Type B pancreatic cell (in vitro differentiated cells): ENCODE results near the gene BBX. TPM values are rescaled to one million over a fixed set of nuclear protein-coding genes. Genes with fewer than 3 reads are reported as not detected.

Experiments
- DNase-seq: peaks from one replicate; pipeline ENCODE4 v3.0.0; 2021; ENCODE audit warnings: mixed read lengths; ENCODE audit not compliant: unreplicated experiment; ENCODE audit errors: extremely low spot score
- H3K27ac Mint-ChIP-seq: 2 replicates; pipeline ENCODE4 v1.8.0; 2021; ENCODE audit warnings: mild to moderate bottlenecking, mixed read lengths
- H3K27me3 Mint-ChIP-seq: 2 replicates; pipeline ENCODE4 v1.8.0; 2021; ENCODE audit warnings: mixed read lengths
- H3K36me3 Mint-ChIP-seq: 2 replicates; pipeline ENCODE4 v1.8.0; 2021; ENCODE audit warnings: mixed read lengths
- H3K4me1 Mint-ChIP-seq: one replicate; pipeline ENCODE4 v1.8.0; 2021; ENCODE audit warnings: mixed read lengths; ENCODE audit not compliant: unreplicated experiment
- H3K4me3 Mint-ChIP-seq: 2 replicates; pipeline ENCODE4 v1.8.0; 2021; ENCODE audit warnings: mild to moderate bottlenecking, mixed read lengths
- H3K9me3 Mint-ChIP-seq: 2 replicates; pipeline ENCODE4 v1.8.0; 2021; ENCODE audit warnings: mixed read lengths
- CTCF ChIP-seq: fragments of 200-600 bp; sonication (generic); conservative IDR thresholded peaks from 2 replicates; pipeline ENCODE4 v1.5.0; 2021; ENCODE audit warnings: antibody characterized with exemption, mild to moderate bottlenecking
- total RNA-seq: library from RNA; stranded (reverse); gene quantifications from 2 replicates; pipeline ENCODE4 v1.2.1, GENCODE V29; 2021; ENCODE audit warnings: low replicate concordance

Gene BBX
- total RNA-seq, 1 donor from 2014 or later, result 52.8 TPM

GRCh38 chr3:107632576-107632975 lies 109.8 kb downstream of the BBX start:
- H3K27ac Mint-ChIP-seq, result no peak overlapping the region
- no peaks in the 10 kb centered on the region for H3K9me3 Mint-ChIP-seq
- no peaks in the 10 kb centered on the region for H3K27me3 Mint-ChIP-seq

GRCh38 chr3:107633327-107634098 lies 110.8 kb downstream of the BBX start:
- Mint-ChIP-seq H3K27me3 (no peaks in the 10 kb centered on the region), H3K4me1 (peaks cover 8% of the 10 kb centered on the region), H3K4me3 (no peak overlapping the region), H3K27ac (no peak overlapping the region), H3K9me3 (no peaks in the 10 kb centered on the region), H3K36me3 (no peaks in the 10 kb centered on the region)
- no peak for DNase-seq
- TF ChIP-seq CTCF, result no peak

More at GRCh38 chr3:107632576-107632975, 109.8 kb downstream of the BBX start:
- no peak for DNase-seq
- no peak for TF ChIP-seq CTCF
- no peak overlapping the region for H3K4me3 Mint-ChIP-seq
- no peaks in the 10 kb centered on the region for H3K36me3 Mint-ChIP-seq
- H3K4me1 Mint-ChIP-seq, result peaks cover 8% of the 10 kb centered on the region

- Mint-ChIP-seq H3K9me3 (no peaks in the 10 kb centered on the region), H3K36me3 (no peaks in the 10 kb centered on the region)
- TF ChIP-seq CTCF, result no peak
Measured at GRCh38 chr3:107634099-107634489, 111.3 kb downstream of the BBX start.

GRCh38 chr3:107637416-107638183 lies 114.8 kb downstream of the BBX start:
- H3K9me3 Mint-ChIP-seq, result no peaks in the 10 kb centered on the region
- no peak for DNase-seq
- H3K27me3 Mint-ChIP-seq, result no peaks in the 10 kb centered on the region
- H3K4me1 Mint-ChIP-seq, result peaks cover 9% of the 10 kb centered on the region
- no peak overlapping the region for H3K4me3 Mint-ChIP-seq
- no peak overlapping the region for H3K27ac Mint-ChIP-seq
- H3K36me3 Mint-ChIP-seq, result no peaks in the 10 kb centered on the region
- no peak for TF ChIP-seq CTCF

More at GRCh38 chr3:107634099-107634489, 111.3 kb downstream of the BBX start:
- no peak overlapping the region for H3K27ac Mint-ChIP-seq
- DNase-seq, result no peak
- H3K27me3 Mint-ChIP-seq, result no peaks in the 10 kb centered on the region
- H3K4me1 Mint-ChIP-seq, result peaks cover 8% of the 10 kb centered on the region
- H3K4me3 Mint-ChIP-seq, result no peak overlapping the region

- H3K9me3 Mint-ChIP-seq, result no peaks in the 10 kb centered on the region
- no peak for TF ChIP-seq CTCF
- no peak overlapping the region for H3K4me3 Mint-ChIP-seq
- H3K4me1 Mint-ChIP-seq, result peaks cover 19% of the 10 kb centered on the region
- no peaks in the 10 kb centered on the region for H3K36me3 Mint-ChIP-seq
- no peak for DNase-seq
- no peaks in the 10 kb centered on the region for H3K27me3 Mint-ChIP-seq
- H3K27ac Mint-ChIP-seq, result no peak overlapping the region
Measured at GRCh38 chr3:107641572-107642307, 119.0 kb downstream of the BBX start.
